ENCODE data around the gene SLC11A2. TPM values are rescaled to one million over a fixed set of nuclear protein-coding genes. Genes with fewer than 3 reads are reported as not detected.

SLC11A2 gene
- total RNA-seq, 1 experiment from 2014 or later, result 38.7 TPM

DNA sequence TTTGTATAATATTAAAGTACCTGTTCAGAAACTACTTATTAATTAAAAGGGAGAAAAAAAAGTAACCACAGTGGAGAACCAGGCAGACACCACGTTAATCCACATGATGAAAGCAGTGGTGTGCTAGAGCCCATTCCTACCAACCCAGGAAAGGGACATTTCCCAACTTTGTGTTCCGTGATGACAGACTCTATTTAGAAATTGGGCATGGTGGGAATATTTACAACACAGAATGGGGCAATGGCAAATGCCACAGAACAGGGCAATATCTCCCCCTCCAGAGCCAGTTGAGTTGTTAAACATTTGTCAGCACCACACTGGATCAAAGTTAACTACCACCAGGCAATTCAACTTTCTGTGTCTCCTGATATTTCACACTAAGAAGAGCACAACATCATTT, 75.1 kb downstream of the SLC11A2 start:
- intact Hi-C loops (cut with micrococcal nuclease), result no loop called here
- no peak for TF ChIP-seq POLR2A (IDR thresholded peaks at IDR 0.05; ENCODE audit: borderline replicate concordance, extremely low read depth, insufficient read depth, insufficient read length)
- TF ChIP-seq RAD21 (IDR thresholded peaks at IDR 0.05; ENCODE audit: low read depth), result no peak
- TF ChIP-seq EGR1 (IDR thresholded peaks at IDR 0.05; ENCODE audit: low read depth), result no peak
- no peak for TF ChIP-seq SP1 (IDR thresholded peaks at IDR 0.05; ENCODE audit: low read depth)
- no peak for TF ChIP-seq SIN3A (IDR thresholded peaks at IDR 0.05; ENCODE audit: low read depth)
- TF ChIP-seq, protein P1, sequence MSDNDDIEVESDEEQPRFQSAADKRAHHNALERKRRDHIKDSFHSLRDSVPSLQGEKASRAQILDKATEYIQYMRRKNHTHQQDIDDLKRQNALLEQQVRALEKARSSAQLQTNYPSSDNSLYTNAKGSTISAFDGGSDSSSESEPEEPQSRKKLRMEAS (IDR thresholded peaks at IDR 0.05), result no peak
- TF ChIP-seq, protein P2, sequence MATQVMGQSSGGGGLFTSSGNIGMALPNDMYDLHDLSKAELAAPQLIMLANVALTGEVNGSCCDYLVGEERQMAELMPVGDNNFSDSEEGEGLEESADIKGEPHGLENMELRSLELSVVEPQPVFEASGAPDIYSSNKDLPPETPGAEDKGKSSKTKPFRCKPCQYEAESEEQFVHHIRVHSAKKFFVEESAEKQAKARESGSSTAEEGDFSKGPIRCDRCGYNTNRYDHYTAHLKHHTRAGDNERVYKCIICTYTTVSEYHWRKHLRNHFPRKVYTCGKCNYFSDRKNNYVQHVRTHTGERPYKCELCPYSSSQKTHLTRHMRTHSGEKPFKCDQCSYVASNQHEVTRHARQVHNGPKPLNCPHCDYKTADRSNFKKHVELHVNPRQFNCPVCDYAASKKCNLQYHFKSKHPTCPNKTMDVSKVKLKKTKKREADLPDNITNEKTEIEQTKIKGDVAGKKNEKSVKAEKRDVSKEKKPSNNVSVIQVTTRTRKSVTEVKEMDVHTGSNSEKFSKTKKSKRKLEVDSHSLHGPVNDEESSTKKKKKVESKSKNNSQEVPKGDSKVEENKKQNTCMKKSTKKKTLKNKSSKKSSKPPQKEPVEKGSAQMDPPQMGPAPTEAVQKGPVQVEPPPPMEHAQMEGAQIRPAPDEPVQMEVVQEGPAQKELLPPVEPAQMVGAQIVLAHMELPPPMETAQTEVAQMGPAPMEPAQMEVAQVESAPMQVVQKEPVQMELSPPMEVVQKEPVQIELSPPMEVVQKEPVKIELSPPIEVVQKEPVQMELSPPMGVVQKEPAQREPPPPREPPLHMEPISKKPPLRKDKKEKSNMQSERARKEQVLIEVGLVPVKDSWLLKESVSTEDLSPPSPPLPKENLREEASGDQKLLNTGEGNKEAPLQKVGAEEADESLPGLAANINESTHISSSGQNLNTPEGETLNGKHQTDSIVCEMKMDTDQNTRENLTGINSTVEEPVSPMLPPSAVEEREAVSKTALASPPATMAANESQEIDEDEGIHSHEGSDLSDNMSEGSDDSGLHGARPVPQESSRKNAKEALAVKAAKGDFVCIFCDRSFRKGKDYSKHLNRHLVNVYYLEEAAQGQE (IDR thresholded peaks at IDR 0.05; ENCODE audit: low read depth), result no peak
- ChIA-PET POLR2A (no interaction called here), RAD21 (ENCODE audit: low non-redundant PET in 1 of 2, low total read pairs in 2 of 2, uncharacterized antibody in 2 of 2, unreplicated experiment in 2 of 2) (no interaction called here), CTCF (no interaction called here)
- DNase-seq (ENCODE audit: low read depth, low spot score) (no peak), ATAC-seq (no peak)
- Histone ChIP-seq H3K79me2 (ENCODE audit: insufficient read depth, low read length) (no peaks in the 10 kb centered on the region), H3K4me1 (ENCODE audit: control insufficient read depth in 1 of 2, insufficient read depth in 2 of 2, low read length in 2 of 2) (peaks cover 4 to 9% of the 10 kb centered on the region in 2 experiments; a peak in 3 of 4 replicates), H3K9me2 (ENCODE audit: insufficient read depth) (no peaks in the 10 kb centered on the region), H3K4me3 (replicated peaks in 1 of 2; ENCODE audit: low read depth in 1 of 2, low read length in 2 of 2) (no peak overlapping the region), H2AFZ (ENCODE audit: low read depth, low read length, poor library complexity, severe bottlenecking) (no peak overlapping the region), H3K9ac (ENCODE audit: low read length) (no peak overlapping the region), H4K20me1 (ENCODE audit: insufficient read depth) (no peaks in the 10 kb centered on the region), H3K27ac (ENCODE audit: low read depth, low read length) (no peak overlapping the region), H3K27me3 (ENCODE audit: insufficient read depth, low read length) (no peaks in the 10 kb centered on the region), H3K4me2 (ENCODE audit: low read length) (no peak overlapping the region), H3K36me3 (ENCODE audit: control insufficient read depth in 1 of 2, insufficient read depth in 2 of 2, low read length in 2 of 2) (no peaks in the 10 kb centered on the region), H3K9me3 (ENCODE audit: control insufficient read depth in 1 of 2, insufficient read depth in 1 of 2, low read depth in 1 of 2, low read length in 2 of 2) (no peaks in the 10 kb centered on the region)
- no TSS peak for BruUV-seq (replicated peaks)

DNA sequence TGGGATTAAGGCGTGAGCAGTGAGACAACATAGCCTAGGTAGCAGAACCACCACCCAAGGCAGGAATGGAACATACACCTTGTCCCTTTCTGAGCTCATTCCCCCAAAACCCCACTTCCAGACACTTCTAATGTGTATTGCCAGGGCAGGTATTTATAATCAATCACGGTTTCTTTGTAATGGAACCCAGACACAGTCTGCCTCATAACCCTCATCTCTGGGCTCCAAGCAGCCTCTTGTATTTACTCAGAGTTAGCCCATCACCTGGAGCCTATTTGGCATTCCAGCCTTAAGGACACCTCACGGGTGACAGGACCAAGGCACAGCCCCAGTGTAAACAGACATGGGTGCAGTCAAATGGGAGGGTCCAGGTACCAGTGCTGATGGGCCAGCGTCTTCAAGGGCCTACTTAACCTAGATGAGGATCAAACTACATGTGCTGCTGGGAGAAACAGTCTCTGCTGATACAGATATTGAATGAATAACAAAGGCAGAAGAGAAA, 76.3 kb downstream of the SLC11A2 start:
- Histone ChIP-seq H3K4me2 (ENCODE audit: low read length) (no peak overlapping the region), H3K27ac (ENCODE audit: low read depth, low read length) (no peak overlapping the region), H4K20me1 (ENCODE audit: insufficient read depth) (no peaks in the 10 kb centered on the region), H3K36me3 (ENCODE audit: control insufficient read depth in 1 of 2, insufficient read depth in 2 of 2, low read length in 2 of 2) (no peaks in the 10 kb centered on the region), H3K9me3 (ENCODE audit: control insufficient read depth in 1 of 2, insufficient read depth in 1 of 2, low read depth in 1 of 2, low read length in 2 of 2) (no peaks in the 10 kb centered on the region), H3K27me3 (ENCODE audit: insufficient read depth, low read length) (no peaks in the 10 kb centered on the region), H3K4me1 (ENCODE audit: control insufficient read depth in 1 of 2, insufficient read depth in 2 of 2, low read length in 2 of 2) (peaks cover 4 to 9% of the 10 kb centered on the region in 2 experiments; a peak in 3 of 4 replicates), H3K9me2 (ENCODE audit: insufficient read depth) (no peaks in the 10 kb centered on the region), H3K79me2 (ENCODE audit: insufficient read depth, low read length) (no peaks in the 10 kb centered on the region), H3K9ac (ENCODE audit: low read length) (no peak overlapping the region), H2AFZ (ENCODE audit: low read depth, low read length, poor library complexity, severe bottlenecking) (no peak overlapping the region), H3K4me3 (replicated peaks in 1 of 2; ENCODE audit: low read depth in 1 of 2, low read length in 2 of 2) (no peak overlapping the region)
- DNase-seq (ENCODE audit: low read depth, low spot score) (no peak), ATAC-seq (no peak)
- ChIA-PET RAD21 (ENCODE audit: low non-redundant PET in 1 of 2, low total read pairs in 2 of 2, uncharacterized antibody in 2 of 2, unreplicated experiment in 2 of 2) (no interaction called here), CTCF (no interaction called here), POLR2A (no interaction called here)
- no TSS peak for BruUV-seq (replicated peaks)
- intact Hi-C loops (cut with micrococcal nuclease), result no loop called here
- TF ChIP-seq, protein P3, sequence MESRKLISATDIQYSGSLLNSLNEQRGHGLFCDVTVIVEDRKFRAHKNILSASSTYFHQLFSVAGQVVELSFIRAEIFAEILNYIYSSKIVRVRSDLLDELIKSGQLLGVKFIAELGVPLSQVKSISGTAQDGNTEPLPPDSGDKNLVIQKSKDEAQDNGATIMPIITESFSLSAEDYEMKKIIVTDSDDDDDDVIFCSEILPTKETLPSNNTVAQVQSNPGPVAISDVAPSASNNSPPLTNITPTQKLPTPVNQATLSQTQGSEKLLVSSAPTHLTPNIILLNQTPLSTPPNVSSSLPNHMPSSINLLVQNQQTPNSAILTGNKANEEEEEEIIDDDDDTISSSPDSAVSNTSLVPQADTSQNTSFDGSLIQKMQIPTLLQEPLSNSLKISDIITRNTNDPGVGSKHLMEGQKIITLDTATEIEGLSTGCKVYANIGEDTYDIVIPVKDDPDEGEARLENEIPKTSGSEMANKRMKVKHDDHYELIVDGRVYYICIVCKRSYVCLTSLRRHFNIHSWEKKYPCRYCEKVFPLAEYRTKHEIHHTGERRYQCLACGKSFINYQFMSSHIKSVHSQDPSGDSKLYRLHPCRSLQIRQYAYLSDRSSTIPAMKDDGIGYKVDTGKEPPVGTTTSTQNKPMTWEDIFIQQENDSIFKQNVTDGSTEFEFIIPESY (IDR thresholded peaks at IDR 0.05; ENCODE audit: extremely low read depth, insufficient replicate concordance, low read length), result no peak
- TF ChIP-seq POLR2AphosphoS5 (IDR thresholded peaks at IDR 0.05; ENCODE audit: low read depth, low read length) (no peak), POLR2A (IDR thresholded peaks at IDR 0.05; ENCODE audit: borderline replicate concordance, extremely low read depth, insufficient read depth, insufficient read length) (no peak), EGR1 (IDR thresholded peaks at IDR 0.05; ENCODE audit: low read depth) (no peak), SIN3A (IDR thresholded peaks at IDR 0.05; ENCODE audit: low read depth) (no peak), JUND (IDR thresholded peaks at IDR 0.05) (no peak)
- TF ChIP-seq, protein P2 (IDR thresholded peaks at IDR 0.05; ENCODE audit: low read depth), result no peak
